Activated naive CD4-positive, alpha-beta T cell treated with anti-CD3 and anti-CD28 coated beads for 36 hours (primary cell): ENCODE data around the gene SPNS2. TPM values are rescaled to one million over a fixed set of nuclear protein-coding genes. Genes with fewer than 3 reads are reported as not detected.

ENCODE experiments used
- CTCF ChIA-PET: fragments of 350-600 bp; sonication (Branson Sonifier 250); formaldehyde crosslinking; loops from one replicate; lab custom pipeline; 2021; ENCODE audit warnings: antibody characterized with exemption; lab: Charles Lee
- DNase-seq: peaks from one replicate; pipeline ENCODE4 v3.0.0-alpha.2; 2020
- H3K27ac Mint-ChIP-seq: one replicate; pipeline ENCODE4 v1.8.0; 2021; ENCODE audit warnings: mild to moderate bottlenecking, mixed read lengths
- H3K27me3 Mint-ChIP-seq: one replicate; pipeline ENCODE4 v1.8.0; 2021; ENCODE audit warnings: low read depth, mixed read lengths
- H3K36me3 Mint-ChIP-seq: one replicate; pipeline ENCODE4 v1.8.0; 2021; ENCODE audit warnings: low read depth, mixed read lengths
- H3K4me1 Mint-ChIP-seq: one replicate; pipeline ENCODE4 v1.8.0; 2021; ENCODE audit warnings: low read depth, mixed read lengths
- H3K4me3 Mint-ChIP-seq: one replicate; pipeline ENCODE4 v1.8.0; 2021; ENCODE audit warnings: mild to moderate bottlenecking, moderate library complexity, mixed read lengths
- H3K9me3 Mint-ChIP-seq: one replicate; pipeline ENCODE4 v1.8.0; 2021; ENCODE audit warnings: mixed read lengths
- intact Hi-C: fragments of 100-400 bp; cut with micrococcal nuclease; formaldehyde crosslinking; loops from one replicate; pipeline ENCODE4 v1.15.1; 2023
- total RNA-seq, 2 experiments: library from RNA; stranded (reverse); gene quantifications; one replicate each; pipeline ENCODE4 v1.2.3, GENCODE V29; 2021

The SPNS2 gene
- total RNA-seq, 2 experiments from 2014 or later = 0.45 to 1.1 TPM

DNA sequence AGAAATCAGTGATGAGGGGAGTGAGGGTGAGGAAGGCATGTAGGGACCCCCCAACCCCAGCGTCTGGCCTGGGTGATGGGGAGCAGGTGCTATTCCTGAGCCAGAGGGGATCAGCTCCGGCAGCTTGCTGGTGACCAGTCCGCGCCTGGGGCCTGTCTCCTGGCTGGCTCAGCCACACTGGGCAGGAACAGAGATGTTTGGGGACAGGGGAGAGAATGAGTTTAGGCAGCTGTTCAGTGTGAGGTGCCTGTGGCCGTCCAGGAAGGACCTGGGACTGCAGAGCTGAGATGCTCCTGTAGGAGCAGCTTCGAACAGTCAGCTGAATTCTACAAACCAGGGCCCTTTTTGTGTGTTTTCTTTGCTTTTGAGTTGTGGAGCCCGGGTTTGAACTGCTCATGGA lies 23.2 kb upstream of the SPNS2 start:
- Mint-ChIP-seq H3K27me3 (no peaks in the 10 kb centered on the region), H3K4me1 (peaks cover 8% of the 10 kb centered on the region), H3K9me3 (no peaks in the 10 kb centered on the region), H3K27ac (no peak overlapping the region), H3K36me3 (no peaks in the 10 kb centered on the region), H3K4me3 (no peak overlapping the region)
- no peak for DNase-seq
- CTCF ChIA-PET = no interaction called here
- intact Hi-C loops = no loop called here

DNA sequence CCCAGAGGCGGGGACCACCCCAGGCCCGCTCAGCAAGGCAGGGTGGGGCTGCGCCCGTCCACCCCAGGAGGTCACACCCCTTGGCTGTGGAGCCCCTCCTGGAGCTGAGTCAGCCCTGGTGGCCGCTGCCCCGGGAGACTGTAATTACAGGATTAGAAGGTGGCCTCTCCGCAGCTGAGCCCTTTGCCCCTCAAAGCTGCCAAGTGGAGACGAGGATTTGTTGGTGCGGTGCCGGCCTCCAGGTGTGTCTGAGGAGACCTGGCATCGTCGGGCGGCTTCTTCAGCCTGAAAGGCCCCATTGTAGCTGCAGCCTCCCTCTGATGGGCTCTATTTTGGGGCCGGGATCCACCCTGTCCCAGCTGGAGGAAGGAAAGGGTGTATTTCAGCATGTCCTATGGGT lies 22.7 kb upstream of the SPNS2 start:
- Mint-ChIP-seq H3K27me3 (no peaks in the 10 kb centered on the region), H3K4me3 (no peak overlapping the region), H3K9me3 (no peaks in the 10 kb centered on the region), H3K36me3 (no peaks in the 10 kb centered on the region), H3K4me1 (peaks cover 14% of the 10 kb centered on the region), H3K27ac (no peak overlapping the region)
- CTCF ChIA-PET = no interaction called here
- intact Hi-C loops = no loop called here
- no peak for DNase-seq

DNA sequence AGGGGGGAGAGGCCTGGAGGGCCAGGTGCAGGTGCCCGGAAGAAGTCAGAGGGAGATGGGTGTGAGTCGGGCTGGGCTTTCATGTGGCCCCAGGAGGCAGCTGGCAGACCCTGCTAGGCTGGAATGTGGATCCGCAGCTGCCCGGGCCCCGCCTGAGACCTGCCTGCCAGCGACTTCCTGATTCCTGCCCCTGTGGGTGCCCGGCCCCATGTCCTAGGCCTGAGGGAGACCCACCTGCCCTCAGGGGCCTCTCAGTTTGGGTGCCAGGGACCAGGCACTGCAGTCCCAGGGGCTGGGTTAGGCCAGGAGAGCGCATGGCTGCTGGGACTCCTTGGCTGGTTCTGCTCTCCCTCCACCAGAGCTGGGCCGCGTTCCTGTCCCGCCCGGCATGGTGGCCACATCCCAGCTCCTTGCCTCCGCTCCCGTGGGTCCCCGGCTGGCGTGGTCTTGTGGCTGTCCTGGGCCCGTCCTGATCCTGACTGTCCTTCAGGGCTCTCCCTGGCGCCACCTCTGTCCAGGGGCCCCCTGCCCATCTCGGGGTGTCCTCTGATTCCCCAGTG lies 22.1 kb upstream of the SPNS2 start:
- DNase-seq = no peak
- Mint-ChIP-seq H3K36me3 (no peaks in the 10 kb centered on the region), H3K9me3 (no peaks in the 10 kb centered on the region), H3K4me1 (peaks cover 19% of the 10 kb centered on the region), H3K4me3 (no peak overlapping the region), H3K27me3 (no peaks in the 10 kb centered on the region), H3K27ac (no peak overlapping the region)
- intact Hi-C loops = no loop called here
- CTCF ChIA-PET = no interaction called here

- H3K4me1 Mint-ChIP-seq = peaks cover 26% of the 10 kb centered on the region
- H3K36me3 Mint-ChIP-seq = no peaks in the 10 kb centered on the region
- no peaks in the 10 kb centered on the region for H3K27me3 Mint-ChIP-seq
- peak overlapping the region; percentile 15 for H3K27ac Mint-ChIP-seq
- no peaks in the 10 kb centered on the region for H3K9me3 Mint-ChIP-seq
- DNase-seq = peak; percentile 32
- no peak overlapping the region for H3K4me3 Mint-ChIP-seq
- intact Hi-C loops = no loop called here
- CTCF ChIA-PET = no interaction called here
Measured at GRCh38 chr17:4477255-4477791, 21.4 kb upstream of the SPNS2 start.

GRCh38 chr17:4478318-4478830 lies 20.3 kb upstream of the SPNS2 start:
- no peak for DNase-seq
- Mint-ChIP-seq H3K4me1 (peaks cover 31% of the 10 kb centered on the region), H3K27ac (no peak overlapping the region), H3K9me3 (no peaks in the 10 kb centered on the region), H3K4me3 (no peak overlapping the region), H3K27me3 (no peaks in the 10 kb centered on the region), H3K36me3 (no peaks in the 10 kb centered on the region)
- intact Hi-C loops = no loop called here
- CTCF ChIA-PET = interaction anchor here (0.6 kb wide), 1 partner anchor 279 kb away, joined by 9 read pairs; no protein-coding TSS in a partner anchor

GRCh38 chr17:4479340-4479981 lies 19.2 kb upstream of the SPNS2 start:
- peaks cover 36% of the 10 kb centered on the region for H3K4me1 Mint-ChIP-seq
- CTCF ChIA-PET = no interaction called here
- no peak overlapping the region for H3K4me3 Mint-ChIP-seq
- no peak for DNase-seq
- no peaks in the 10 kb centered on the region for H3K36me3 Mint-ChIP-seq
- H3K9me3 Mint-ChIP-seq = no peaks in the 10 kb centered on the region
- no peaks in the 10 kb centered on the region for H3K27me3 Mint-ChIP-seq
- intact Hi-C loops = no loop called here
- no peak overlapping the region for H3K27ac Mint-ChIP-seq

GRCh38 chr17:4479982-4480751 lies 18.5 kb upstream of the SPNS2 start:
- CTCF ChIA-PET = interaction anchor here (0.6 to 1.0 kb wide), 2 partner anchors 27 to 57 kb away, joined by 3 to 5 read pairs; no protein-coding TSS in a partner anchor
- no peak for DNase-seq
- Mint-ChIP-seq H3K27me3 (no peaks in the 10 kb centered on the region), H3K4me3 (no peak overlapping the region), H3K27ac (no peak overlapping the region), H3K9me3 (no peaks in the 10 kb centered on the region), H3K36me3 (no peaks in the 10 kb centered on the region), H3K4me1 (peaks cover 42% of the 10 kb centered on the region)
- intact Hi-C loops = loop anchor here (5.0 kb wide), 1 partner anchor 48 kb away; the partner anchor contains the start of gene SPNS3

- peaks cover 48% of the 10 kb centered on the region for H3K4me1 Mint-ChIP-seq
- peak; percentile 63 for DNase-seq
- intact Hi-C loops = loop anchor here (5.0 kb wide), 1 partner anchor 49 kb away; the partner anchor contains the start of gene SPNS3
- H3K4me3 Mint-ChIP-seq = peak overlapping the region; percentile 61
- H3K36me3 Mint-ChIP-seq = no peaks in the 10 kb centered on the region
- CTCF ChIA-PET = interaction anchor here (0.6 to 2.3 kb wide), 5 partner anchors 28 to 567 kb away, joined by 3 to 7 read pairs (median 5); no protein-coding TSS in a partner anchor
- H3K27ac Mint-ChIP-seq = peak overlapping the region; percentile 77
- no peaks in the 10 kb centered on the region for H3K27me3 Mint-ChIP-seq
- H3K9me3 Mint-ChIP-seq = no peaks in the 10 kb centered on the region
Measured at GRCh38 chr17:4480929-4481898, 17.5 kb upstream of the SPNS2 start.

GRCh38 chr17:4482338-4483011 lies 16.2 kb upstream of the SPNS2 start:
- Mint-ChIP-seq H3K27me3 (no peaks in the 10 kb centered on the region), H3K9me3 (no peaks in the 10 kb centered on the region), H3K36me3 (no peaks in the 10 kb centered on the region), H3K27ac (no peak overlapping the region), H3K4me1 (peaks cover 52% of the 10 kb centered on the region), H3K4me3 (no peak overlapping the region)
- CTCF ChIA-PET = interaction anchor here (0.6 to 2.3 kb wide), 4 partner anchors 17 to 569 kb away, joined by 3 to 7 read pairs (median 5); no protein-coding TSS in a partner anchor
- DNase-seq = no peak
- intact Hi-C loops = loop anchor here (5.0 kb wide), 1 partner anchor 50 kb away; the partner anchor contains the start of gene SPNS3

GRCh38 chr17:4483012-4483840 lies 15.5 kb upstream of the SPNS2 start:
- Mint-ChIP-seq H3K27ac (peak overlapping the region; percentile 6), H3K27me3 (no peaks in the 10 kb centered on the region), H3K4me3 (no peak overlapping the region), H3K36me3 (no peaks in the 10 kb centered on the region), H3K4me1 (peaks cover 52% of the 10 kb centered on the region), H3K9me3 (no peaks in the 10 kb centered on the region)
- no peak for DNase-seq
- intact Hi-C loops = loop anchor here (5.0 kb wide), 1 partner anchor 51 kb away; the partner anchor contains the start of gene SPNS3
- CTCF ChIA-PET = interaction anchor here (1.6 to 2.3 kb wide), 2 partner anchors 63 to 142 kb away, joined by 3 to 7 read pairs; no protein-coding TSS in a partner anchor
